HepG2 (cell line): Measurements from ENCODE around the gene SLC5A5. TPM values are rescaled to one million over a fixed set of nuclear protein-coding genes. Genes with fewer than 3 reads are reported as not detected.
"Not testable (repeated sequence)": the region's sequence is repeated elsewhere in the genome, so short reads cannot be mapped to it uniquely, and the experiment has no call there.

Source experiments
- ATAC-seq: fragments of 200-7000 bp; cut with Tn5 transposase; 3 replicates; pipeline ENCODE4 v1.9.1; 2020; ENCODE audit warnings: mild to moderate bottlenecking, moderate library complexity
- BruUV-seq: library from RNA; stranded (reverse); fragments of 400-500 nt; replicated peaks from 2 replicates; lab custom pipeline; 2021; lab: Mats Ljungman, UMichigan
- CTCF ChIA-PET: fragments of 300-600 bp; formaldehyde crosslinking; extraction: SDS; loops from one replicate; lab custom pipeline; 2021; ENCODE audit warnings: low total read pairs, inconsistent platforms, low intra/inter-chr PET ratio; lab: Yijun Ruan, JAX
- POLR2A ChIA-PET: fragments of 350-600 bp; sonication (Branson Sonifier 250); formaldehyde crosslinking; loops from one replicate; lab custom pipeline; 2020; ENCODE audit warnings: antibody characterized with exemption, inconsistent platforms; lab: Yijun Ruan, JAX
- DNase-seq: peaks from one replicate; pipeline ENCODE4 v3.0.0-alpha.2; 2015; ENCODE audit warnings: low spot score
- FAIRE-seq: peaks from 3 replicates; lab custom pipeline; 2011; peaks lifted over from hg19 to GRCh38; lab: Jason Lieb, UNC
- H2AFZ ChIP-seq: one replicate; pipeline ENCODE4 v1.6.1; 2011; ENCODE audit warnings: low read length, inconsistent platforms
- H3K27ac ChIP-seq: fragments of 300-600 bp; 3 replicates; pipeline ENCODE4 v1.8.0; 2011; ENCODE audit warnings: mixed run types, mild to moderate bottlenecking, mixed read lengths, low read length, inconsistent platforms; ENCODE audit not compliant: insufficient read depth; ENCODE audit errors: extremely low read length
- H3K27me3 ChIP-seq, 2 experiments: fragments of 200-600 bp in 1 of 2; 2 replicates in 1 of 2; 3 replicates in 1 of 2; pipeline versions ENCODE4 v1.6.0 to v1.8.0; 2011; ENCODE audit warnings: low read length in 2 of 2, mild to moderate bottlenecking in 2 of 2, moderate library complexity in 2 of 2, inconsistent platforms in 1 of 2; ENCODE audit not compliant: insufficient read depth in 2 of 2, control insufficient read depth in 1 of 2
- H3K36me3 ChIP-seq, 2 experiments: fragments of 200-600 bp in 1 of 2; replicated peaks in 1 of 2; 2 replicates in 1 of 2; 3 replicates in 1 of 2; pipeline versions ENCODE4 v1.5.1 to v1.8.0; 2011; ENCODE audit warnings: low read length in 2 of 2, inconsistent platforms in 1 of 2; ENCODE audit not compliant: insufficient read depth in 2 of 2, control insufficient read depth in 1 of 2
- H3K4me1 ChIP-seq: 2 replicates; pipeline ENCODE4 v1.5.1; 2012; ENCODE audit warnings: low read length, inconsistent platforms; ENCODE audit not compliant: insufficient read depth
- H3K4me2 ChIP-seq: 2 replicates; pipeline ENCODE4 v1.6.0; 2011; ENCODE audit warnings: low read depth, low read length, inconsistent platforms
- H3K4me3 ChIP-seq, 3 experiments: fragments of 200-600 bp in 1 of 3; sonication (generic), shearing (Covaris generic) in 1 of 3; replicated peaks in 1 of 3; 2 replicates each; pipeline ENCODE4 v1.5.1; 2011 to 2016; ENCODE audit warnings: low read length in 3 of 3, inconsistent platforms in 2 of 3, low read depth in 2 of 3, mild to moderate bottlenecking in 2 of 3, control low read depth in 1 of 3, mixed read lengths in 1 of 3; ENCODE audit not compliant: insufficient read depth in 1 of 3
- H3K79me2 ChIP-seq: one replicate; pipeline ENCODE4 v1.6.1; 2011; ENCODE audit warnings: low read length, inconsistent platforms; ENCODE audit not compliant: insufficient read depth
- H3K9ac ChIP-seq: 2 replicates; pipeline ENCODE4 v1.6.0; 2011; ENCODE audit warnings: mild to moderate bottlenecking, low read depth, low read length, inconsistent platforms; ENCODE audit not compliant: insufficient read depth
- H3K9me3 ChIP-seq: 2 replicates; pipeline ENCODE4 v1.5.1; 2012; ENCODE audit warnings: mild to moderate bottlenecking, low read length
- H4K20me1 ChIP-seq: 2 replicates; pipeline ENCODE4 v1.6.0; 2011; ENCODE audit warnings: inconsistent platforms, mild to moderate bottlenecking, low read length, moderate library complexity; ENCODE audit not compliant: insufficient read depth
- JUNB ChIP-seq: sonication (generic); formaldehyde crosslinking; IDR thresholded peaks from 2 replicates; pipeline ENCODE4 v1.8.0; 2022; ENCODE audit warnings: missing genetic modification reagents, mild to moderate bottlenecking, borderline replicate concordance
- NR2F1 ChIP-seq, 2 experiments: fragments of 450-650 bp in 1 of 2; formaldehyde crosslinking in 1 of 2; IDR thresholded peaks; 2 replicates each; pipeline versions ENCODE4 v1.5.0 to v1.6.1; 2016 to 2020; ENCODE audit warnings: mild to moderate bottlenecking in 1 of 2, missing compliant biosample characterization in 1 of 2, missing genetic modification reagents in 1 of 2, moderate library complexity in 1 of 2
- SAP130 ChIP-seq: IDR thresholded peaks from 2 replicates; pipeline ENCODE4 v1.6.1; 2016; ENCODE audit warnings: low read depth
- SCMH1 ChIP-seq: sonication (generic); formaldehyde crosslinking; IDR thresholded peaks from 2 replicates; pipeline ENCODE4 v1.9.0; 2021; ENCODE audit warnings: missing genetic modification reagents, mild to moderate bottlenecking, borderline replicate concordance
- SOX13 ChIP-seq, 3 experiments: fragments of 450-650 bp in 1 of 3; sonication (generic) in 1 of 3; formaldehyde crosslinking in 1 of 3; IDR thresholded peaks in 2 of 3; conservative IDR thresholded peaks in 1 of 3; 2 replicates each; pipeline versions ENCODE4 v1.5.0 to v1.6.1; 2016 to 2020; ENCODE audit warnings: antibody characterized with exemption in 1 of 3, mild to moderate bottlenecking in 1 of 3, missing compliant biosample characterization in 1 of 3, missing genetic modification reagents in 1 of 3, moderate library complexity in 1 of 3
- STAG1 ChIP-seq: sonication (generic); formaldehyde crosslinking; IDR thresholded peaks from 2 replicates; pipeline ENCODE4 v1.4.0; 2020; ENCODE audit warnings: missing genetic modification reagents
- ZNF569 ChIP-seq: sonication (generic); formaldehyde crosslinking; IDR thresholded peaks from 2 replicates; pipeline ENCODE4 v1.5.0; 2020; ENCODE audit warnings: mild to moderate bottlenecking, missing genetic modification reagents, moderate library complexity, borderline replicate concordance
- WGBS: methylation state at CpG from one replicate; pipeline ENCODE4 v1.1.6; 2017; ENCODE audit warnings: low lambda C conversion rate; 5-methylcytosine and 5-hydroxymethylcytosine counted together
- in situ Hi-C: cut with HindIII; loops from 2 replicates; pipeline ENCODE4 v1.10.0; 2017; ENCODE audit warnings: low pct_unique_long_range_greater_than_20kb; ENCODE audit not compliant: extremely low pct_ligation_motif_present
- intact Hi-C: fragments of 100-400 bp; cut with micrococcal nuclease; formaldehyde crosslinking; loops from one replicate; pipeline ENCODE4 v1.10.0; 2022; ENCODE audit not compliant: unreplicated experiment
- polyA plus RNA-seq, 8 experiments: library from polyadenylated mRNA; depleted of rRNA in 3 of 8; stranded (reverse) in 7 of 8; unstranded in 1 of 8; fragments of >200 nt; fragmentation: Illumina TruSeq in 4 of 8; extraction: Trizol in 4 of 8; gene quantifications; 2 replicates each; pipeline versions ENCODE4 v1.2.1 to v1.2.3, GENCODE V29; 2011 to 2016; ENCODE audit warnings: low read depth in 4 of 8, missing spikeins in 1 of 8, mixed read lengths in 1 of 8; ENCODE audit not compliant: insufficient read depth in 1 of 8
- total RNA-seq, 5 experiments: library from RNA; depleted of rRNA; stranded (reverse); fragments of >200 nt; fragmentation: Illumina TruSeq; extraction: Trizol; gene quantifications; 2 replicates each; pipeline ENCODE4 v1.2.3, GENCODE V29; 2016; ENCODE audit warnings: low read depth in 1 of 5
- TF ChIP-seq, protein P1 (sequence below): IDR thresholded peaks from 2 replicates; pipeline ENCODE4 v1.6.1; 2016; ENCODE audit warnings: low read depth

The SLC5A5 gene
- total and polyA plus RNA-seq, 2 of the 13 experiments (the other 11 are each of a cell fraction or from before 2014, with no cell fraction given): not detected

DNA sequence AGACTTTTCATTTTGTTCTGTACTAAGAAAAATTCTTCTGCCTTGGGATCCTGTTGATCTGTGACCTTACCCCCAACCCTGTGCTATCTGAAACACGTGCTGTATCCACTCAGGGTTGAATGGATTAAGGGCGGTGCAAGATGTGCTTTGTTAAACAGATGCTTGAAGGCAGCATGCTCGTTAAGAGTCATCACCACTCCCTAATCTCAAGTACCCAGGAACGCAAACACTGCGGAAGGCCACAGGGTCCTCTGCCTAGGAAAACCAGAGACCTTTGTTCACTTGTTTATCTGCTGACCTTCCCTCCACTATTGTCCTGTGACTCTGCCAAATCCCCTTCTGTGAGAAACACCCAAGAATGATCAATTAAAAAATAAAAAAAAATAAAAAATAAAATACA lies 47.4 kb downstream of the SLC5A5 start:
- H3K27ac ChIP-seq; H3K36me3 ChIP-seq; intact Hi-C loops; CTCF ChIA-PET; BruUV-seq; in situ Hi-C loops; FAIRE-seq; H3K9me3 ChIP-seq; ATAC-seq; H3K79me2 ChIP-seq; H3K4me2 ChIP-seq; H2AFZ ChIP-seq; DNase-seq; POLR2A ChIA-PET; H3K4me3 ChIP-seq; H4K20me1 ChIP-seq; H3K27me3 ChIP-seq; H3K9ac ChIP-seq; TF ChIP-seq SOX13 (IDR thresholded peaks at IDR 0.05): not testable (repeated sequence)
- peak in 1 of 2 experiments; percentile 51; a peak in 2 of 4 replicates for TF ChIP-seq SOX13 (CRISPR knock-in tag; conservative IDR thresholded peaks at IDR 0.05 in 1 of 2, IDR thresholded peaks at IDR 0.05 in 1 of 2)
- 6% methylated on average over 3 of the region's 5 CpGs for WGBS
- peaks cover 13% of the 10 kb centered on the region for H3K4me1 ChIP-seq

DNA sequence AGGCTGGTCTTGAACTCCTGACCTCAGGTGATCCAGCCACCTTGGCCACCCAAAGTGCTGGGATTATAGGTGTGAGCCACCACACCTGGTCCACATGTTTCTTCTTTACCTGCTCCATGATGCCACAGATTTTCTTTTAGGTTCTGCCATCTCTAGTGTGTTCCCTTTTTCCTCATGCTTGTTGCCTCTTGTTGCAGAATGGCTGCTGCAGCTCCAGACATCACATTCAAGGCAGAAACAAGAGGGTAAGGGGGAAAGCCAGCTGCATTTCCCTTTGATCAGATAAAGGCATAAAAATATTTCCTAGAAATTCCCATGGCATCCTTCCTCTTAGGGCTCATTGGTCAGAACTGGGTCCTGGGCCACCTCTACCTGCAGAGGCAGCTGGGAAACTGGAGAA lies 48.8 kb downstream of the SLC5A5 start:
- Histone ChIP-seq H3K4me1 (peaks cover 13% of the 10 kb centered on the region), H3K79me2 (no peaks in the 10 kb centered on the region), H3K9me3 (no peaks in the 10 kb centered on the region), H3K36me3 (no peaks in the 10 kb centered on the region), H2AFZ (no peak overlapping the region), H3K4me2 (no peak overlapping the region), H3K27me3 (no peaks in the 10 kb centered on the region), H3K4me3 (no peak overlapping the region), H3K9ac (no peak overlapping the region), H3K27ac (no peak overlapping the region), H4K20me1 (no peaks in the 10 kb centered on the region)
- CTCF ChIA-PET: no interaction called here
- FAIRE-seq (no peak), ATAC-seq (no peak), DNase-seq (no peak)
- in situ Hi-C loops: no loop called here
- POLR2A ChIA-PET: no interaction called here
- BruUV-seq: no TSS peak
- no peak for TF ChIP-seq NR2F1 (CRISPR knock-in tag; IDR thresholded peaks at IDR 0.05)
- no peak for TF ChIP-seq STAG1
- TF ChIP-seq, protein P1, sequence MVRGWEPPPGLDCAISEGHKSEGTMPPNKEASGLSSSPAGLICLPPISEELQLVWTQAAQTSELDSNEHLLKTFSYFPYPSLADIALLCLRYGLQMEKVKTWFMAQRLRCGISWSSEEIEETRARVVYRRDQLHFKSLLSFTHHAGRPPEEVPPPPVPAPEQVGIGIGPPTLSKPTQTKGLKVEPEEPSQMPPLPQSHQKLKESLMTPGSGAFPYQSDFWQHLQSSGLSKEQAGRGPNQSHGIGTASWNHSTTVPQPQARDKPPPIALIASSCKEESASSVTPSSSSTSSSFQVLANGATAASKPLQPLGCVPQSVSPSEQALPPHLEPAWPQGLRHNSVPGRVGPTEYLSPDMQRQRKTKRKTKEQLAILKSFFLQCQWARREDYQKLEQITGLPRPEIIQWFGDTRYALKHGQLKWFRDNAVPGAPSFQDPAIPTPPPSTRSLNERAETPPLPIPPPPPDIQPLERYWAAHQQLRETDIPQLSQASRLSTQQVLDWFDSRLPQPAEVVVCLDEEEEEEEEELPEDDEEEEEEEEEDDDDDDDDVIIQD (CRISPR knock-in tag): no peak
- no peak for TF ChIP-seq ZNF569 (CRISPR knock-in tag)
- no peak for TF ChIP-seq JUNB
- no peak for TF ChIP-seq SCMH1 (CRISPR knock-in tag)
- no peak for TF ChIP-seq SAP130
- intact Hi-C loops: no loop called here
